Fibroblast of gingiva (primary cell): Measurements from ENCODE around the gene MMP19.

ENCODE experiments used
- DNase-seq: peaks from one replicate; pipeline ENCODE4 v3.0.0-alpha.2; 2011; ENCODE audit warnings: low read depth

Gene MMP19

DNA sequence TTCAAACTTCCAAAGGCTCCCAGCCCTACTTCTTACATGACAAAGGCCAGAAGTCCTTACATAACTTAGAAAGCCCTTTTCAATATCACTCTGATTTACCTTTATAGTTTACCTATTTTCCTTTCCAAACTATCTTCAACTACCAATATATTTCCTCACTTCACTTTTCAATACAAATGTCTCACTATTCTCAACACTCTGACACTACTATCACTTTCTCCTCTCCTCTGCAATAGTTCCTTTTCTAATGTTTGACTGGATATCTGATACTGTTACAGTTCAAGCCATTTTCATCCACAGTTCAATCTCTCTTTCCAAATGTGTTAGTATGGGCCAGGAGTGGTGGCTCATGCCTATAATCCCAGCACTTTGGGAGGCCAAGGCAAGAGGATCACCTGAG is 28.5 kb downstream of the MMP19 start:
- DNase-seq: no peak

DNA sequence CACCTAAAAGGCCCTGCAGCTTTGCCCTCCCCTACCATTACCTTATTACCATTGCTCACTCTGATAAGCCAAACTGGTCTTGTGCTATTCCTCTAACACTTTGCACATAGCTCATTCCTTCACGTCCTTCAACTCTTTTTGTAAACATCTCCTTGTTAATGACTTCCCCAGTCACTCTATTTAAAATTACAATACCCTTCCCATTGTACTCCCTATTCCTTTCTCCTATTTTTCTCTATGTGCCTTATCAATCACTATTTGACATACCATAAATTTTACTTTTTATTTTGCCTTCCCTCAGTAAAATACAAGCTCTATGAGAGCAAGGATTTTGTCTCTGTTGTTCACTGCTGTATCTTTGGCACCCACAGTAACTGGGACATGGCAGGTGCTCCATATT is 30.6 kb downstream of the MMP19 start:
- DNase-seq: no peak

DNA sequence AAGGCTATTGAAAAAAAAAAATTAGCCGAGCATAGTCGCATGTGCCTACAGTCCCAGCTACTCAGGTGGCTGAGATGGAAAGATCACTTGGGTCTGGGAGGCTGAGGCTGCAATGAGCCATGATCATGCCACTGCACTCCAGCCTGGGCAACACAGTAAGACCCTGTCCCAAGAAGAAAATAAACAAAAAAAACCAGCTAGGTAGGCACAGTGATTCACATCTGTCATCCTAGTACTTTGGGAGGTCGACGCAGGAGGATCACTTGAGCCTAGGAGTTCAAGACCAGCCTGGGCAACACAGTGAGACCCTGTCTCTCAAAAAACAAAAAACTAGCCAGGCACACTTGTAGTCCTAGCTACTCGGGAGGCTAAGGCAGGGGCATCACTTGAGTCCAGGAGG is 33.5 kb downstream of the MMP19 start:
- no peak for DNase-seq

DNA sequence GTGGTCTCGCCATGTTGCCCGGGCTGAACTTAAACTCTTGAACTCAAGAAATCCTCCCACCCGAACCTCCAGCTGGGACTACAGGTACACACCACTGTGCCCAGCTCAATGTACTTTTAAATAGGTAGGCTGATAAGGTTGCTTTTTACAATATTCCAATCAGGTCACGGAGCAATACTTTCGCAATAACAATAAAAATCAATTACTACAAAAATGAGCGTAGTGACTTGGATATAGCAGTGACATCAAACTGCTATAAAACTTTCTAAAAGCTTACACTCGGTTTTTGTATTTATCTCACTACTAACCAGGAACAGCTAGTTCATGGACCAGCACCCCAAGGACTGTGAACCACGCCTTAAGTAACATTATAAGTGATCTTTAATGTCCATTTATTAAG is 35.8 kb downstream of the MMP19 start:
- no peak for DNase-seq

DNA sequence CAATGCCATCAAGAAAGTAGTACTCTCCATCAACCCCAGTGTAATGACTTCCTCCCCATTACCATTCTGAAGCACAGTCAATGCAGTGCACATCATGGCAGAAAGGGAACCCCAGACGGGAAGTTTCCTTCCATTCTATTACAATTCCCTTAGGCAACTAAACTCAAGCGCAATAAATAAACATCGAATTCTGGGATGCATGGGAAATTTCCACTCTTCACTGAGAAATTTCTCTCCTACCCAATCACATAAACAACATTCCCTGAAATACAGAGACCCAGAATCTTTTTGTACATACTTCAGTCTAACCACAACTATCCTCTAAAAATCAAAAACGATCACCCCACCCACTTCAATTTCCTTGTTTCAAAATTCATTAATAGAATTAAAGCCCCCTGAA is 45.2 kb downstream of the MMP19 start:
- no peak for DNase-seq

DNA sequence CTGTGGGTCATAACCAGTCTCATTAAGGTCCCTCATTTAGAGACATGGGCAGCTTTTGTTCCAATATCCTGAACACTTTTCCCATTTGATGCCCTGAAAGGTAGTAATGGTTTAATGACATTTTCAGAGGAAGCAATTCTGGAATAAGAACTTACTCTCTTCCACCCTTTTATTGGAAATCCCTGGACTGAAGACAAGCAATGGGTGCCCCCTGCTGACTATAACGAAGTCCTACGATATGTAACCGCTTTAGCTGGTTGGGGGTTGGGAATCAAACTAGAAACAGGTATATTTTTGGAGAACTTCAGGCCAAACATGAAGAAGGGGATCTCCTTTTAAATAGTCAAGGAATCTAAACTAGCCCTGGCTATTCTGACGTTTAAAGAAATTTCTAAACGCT is 45.7 kb downstream of the MMP19 start:
- DNase-seq: peak; percentile 40

DNA sequence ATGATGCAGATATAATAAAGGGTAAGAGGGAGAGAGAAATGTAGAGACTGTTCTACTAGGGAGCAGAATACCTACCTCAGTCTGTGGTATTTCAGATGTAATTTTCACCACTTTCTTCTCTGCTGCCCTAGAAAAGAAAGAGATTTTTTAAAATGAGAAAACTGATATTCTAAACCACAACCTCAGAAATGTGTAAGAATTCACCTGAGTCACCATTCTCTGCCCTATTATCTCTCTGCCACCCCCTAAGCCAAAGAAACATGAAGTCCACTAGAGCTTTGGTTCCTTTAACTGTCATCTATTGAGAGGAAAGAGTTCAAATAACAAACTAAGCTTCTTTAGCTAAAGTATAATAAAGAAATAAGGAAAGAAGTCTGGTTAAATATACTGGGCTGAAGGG is 46.8 kb downstream of the MMP19 start:
- no peak for DNase-seq

DNA sequence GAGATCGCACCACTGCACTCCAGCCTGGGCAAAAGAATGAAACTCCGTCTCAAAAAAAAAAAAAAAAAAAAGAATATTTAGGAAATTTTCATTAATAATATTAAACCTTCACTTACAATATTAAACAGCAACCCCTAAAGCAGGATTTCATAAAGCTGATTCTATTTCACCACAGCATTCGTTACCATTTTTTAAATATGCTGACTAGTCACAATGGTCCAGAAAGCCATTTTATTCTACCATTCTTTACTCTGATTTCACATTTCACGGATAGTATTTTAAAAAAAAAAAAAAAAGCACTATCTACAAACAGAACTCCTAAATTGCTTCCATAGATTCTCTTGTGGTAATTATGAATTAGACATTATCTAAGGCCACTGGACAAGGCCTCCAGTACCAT is 52.8 kb downstream of the MMP19 start:
- no peak for DNase-seq

DNA sequence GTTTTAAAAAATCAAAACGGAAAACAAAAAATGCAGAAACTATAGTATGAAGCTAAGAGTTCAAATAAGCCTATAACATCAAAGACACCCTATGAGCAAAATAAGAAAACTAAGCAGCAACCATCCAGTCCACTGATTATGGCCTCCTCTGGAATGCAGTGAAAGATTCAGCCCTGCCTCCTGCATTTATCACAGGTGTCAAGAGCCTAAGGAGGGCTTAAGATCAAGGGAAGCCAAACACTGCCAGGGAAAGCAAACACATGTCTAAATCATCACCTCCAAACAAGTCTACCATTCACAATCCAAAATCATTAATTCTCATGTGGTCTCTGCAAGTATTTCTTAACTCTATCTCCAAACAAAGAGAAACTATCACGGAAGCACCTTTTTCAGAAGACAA is 53.6 kb downstream of the MMP19 start:
- DNase-seq: no peak

DNA sequence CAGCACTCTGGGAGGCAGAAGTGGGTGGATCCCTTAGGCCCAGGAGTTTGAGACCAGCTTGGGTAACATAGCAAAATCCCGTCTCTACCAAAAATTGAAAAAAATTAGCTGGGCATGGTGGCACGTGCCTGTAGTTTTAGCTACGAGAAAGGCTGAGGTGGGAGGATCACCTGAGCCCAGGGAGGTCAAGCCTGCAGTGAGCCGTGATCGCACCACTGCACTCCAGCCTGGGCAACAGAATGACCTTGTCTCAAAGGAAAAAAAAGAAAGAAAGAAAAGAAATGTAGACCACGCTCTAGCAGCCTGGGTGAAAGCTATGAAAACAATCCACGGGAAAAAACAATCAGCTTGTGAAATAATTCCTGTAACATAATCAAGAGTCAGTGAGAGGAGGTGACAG is 54.2 kb downstream of the MMP19 start:
- no peak for DNase-seq
